GM04504 (cell line): ENCODE data around the gene PRSS2.

Experiments
- DNase-seq: peaks from one replicate; pipeline ENCODE4 v3.0.0-alpha.2; 2012; ENCODE audit warnings: low read depth

Gene PRSS2

DNA sequence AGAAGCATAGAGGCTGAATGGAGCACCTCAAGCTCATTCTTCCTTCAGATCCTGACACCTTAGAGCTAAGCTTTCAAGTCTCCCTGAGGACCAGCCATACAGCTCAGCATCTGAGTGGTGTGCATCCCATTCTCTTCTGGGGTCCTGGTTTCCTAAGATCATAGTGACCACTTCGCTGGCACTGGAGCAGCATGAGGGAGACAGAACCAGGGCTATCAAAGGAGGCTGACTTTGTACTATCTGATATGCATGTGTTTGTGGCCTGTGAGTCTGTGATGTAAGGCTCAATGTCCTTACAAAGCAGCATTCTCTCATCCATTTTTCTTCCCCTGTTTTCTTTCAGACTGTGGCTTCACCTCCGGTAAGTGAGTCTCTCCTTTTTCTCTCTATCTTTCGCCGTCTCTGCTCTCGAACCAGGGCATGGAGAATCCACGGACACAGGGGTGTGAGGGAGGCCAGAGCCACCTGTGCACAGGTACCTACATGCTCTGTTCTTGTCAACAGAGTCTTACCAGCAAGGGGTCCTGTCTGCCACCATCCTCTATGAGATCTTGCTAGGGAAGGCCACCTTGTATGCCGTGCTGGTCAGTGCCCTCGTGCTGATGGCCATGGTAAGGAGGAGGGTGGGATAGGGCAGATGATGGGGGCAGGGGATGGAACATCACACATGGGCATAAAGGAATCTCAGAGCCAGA, 31.0 kb downstream of the PRSS2 start:
- no peak for DNase-seq

DNA sequence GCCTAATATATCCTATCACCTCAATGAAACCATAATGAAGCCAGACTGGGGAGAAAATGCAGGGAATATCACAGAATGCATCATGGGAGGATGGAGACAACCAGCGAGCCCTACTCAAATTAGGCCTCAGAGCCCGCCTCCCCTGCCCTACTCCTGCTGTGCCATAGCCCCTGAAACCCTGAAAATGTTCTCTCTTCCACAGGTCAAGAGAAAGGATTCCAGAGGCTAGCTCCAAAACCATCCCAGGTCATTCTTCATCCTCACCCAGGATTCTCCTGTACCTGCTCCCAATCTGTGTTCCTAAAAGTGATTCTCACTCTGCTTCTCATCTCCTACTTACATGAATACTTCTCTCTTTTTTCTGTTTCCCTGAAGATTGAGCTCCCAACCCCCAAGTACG, 31.5 kb downstream of the PRSS2 start:
- no peak for DNase-seq

DNA sequence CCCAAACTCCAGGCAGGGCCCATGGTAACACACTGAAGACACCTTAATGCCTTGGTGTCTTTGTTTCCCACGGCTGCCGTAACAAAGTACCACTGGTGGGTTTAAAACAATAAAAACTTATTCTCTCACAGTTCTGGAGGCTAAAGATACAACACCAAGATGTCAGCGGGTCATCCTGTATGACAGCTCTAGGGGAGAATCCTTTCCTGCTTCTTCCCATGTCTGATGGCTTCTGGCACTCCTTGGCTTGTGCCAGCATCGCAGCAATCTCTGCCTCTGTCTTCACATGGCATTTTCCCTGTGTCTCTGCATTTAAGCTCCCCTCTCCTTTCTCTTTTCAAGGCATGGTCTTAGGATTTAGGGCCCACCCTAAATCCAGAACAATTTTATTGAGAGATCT, 33.1 kb downstream of the PRSS2 start:
- no peak for DNase-seq

DNA sequence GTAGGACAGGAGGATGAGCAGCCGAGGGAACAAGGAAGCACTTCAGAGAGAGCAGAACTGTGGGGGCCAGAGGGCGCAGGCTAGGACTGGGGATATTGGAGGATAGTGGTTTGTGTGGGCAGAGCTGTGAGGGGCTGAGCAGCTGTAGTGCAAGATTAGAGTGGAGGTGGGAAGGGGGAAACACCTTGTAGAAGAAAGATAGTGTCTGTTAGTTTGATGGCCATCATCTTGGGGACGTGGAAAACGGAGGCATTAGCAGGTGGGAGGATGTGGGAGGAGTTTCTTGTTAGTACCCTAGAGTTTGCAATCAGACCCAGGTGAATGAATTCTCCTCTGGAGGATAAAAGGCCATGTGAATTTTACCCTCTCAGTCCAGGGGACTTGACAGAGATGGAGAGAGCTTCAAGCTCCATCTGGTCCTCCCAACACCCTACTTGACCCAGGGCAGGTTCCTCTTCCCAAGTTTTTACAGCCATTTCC, 34.0 kb downstream of the PRSS2 start:
- DNase-seq: no peak

DNA sequence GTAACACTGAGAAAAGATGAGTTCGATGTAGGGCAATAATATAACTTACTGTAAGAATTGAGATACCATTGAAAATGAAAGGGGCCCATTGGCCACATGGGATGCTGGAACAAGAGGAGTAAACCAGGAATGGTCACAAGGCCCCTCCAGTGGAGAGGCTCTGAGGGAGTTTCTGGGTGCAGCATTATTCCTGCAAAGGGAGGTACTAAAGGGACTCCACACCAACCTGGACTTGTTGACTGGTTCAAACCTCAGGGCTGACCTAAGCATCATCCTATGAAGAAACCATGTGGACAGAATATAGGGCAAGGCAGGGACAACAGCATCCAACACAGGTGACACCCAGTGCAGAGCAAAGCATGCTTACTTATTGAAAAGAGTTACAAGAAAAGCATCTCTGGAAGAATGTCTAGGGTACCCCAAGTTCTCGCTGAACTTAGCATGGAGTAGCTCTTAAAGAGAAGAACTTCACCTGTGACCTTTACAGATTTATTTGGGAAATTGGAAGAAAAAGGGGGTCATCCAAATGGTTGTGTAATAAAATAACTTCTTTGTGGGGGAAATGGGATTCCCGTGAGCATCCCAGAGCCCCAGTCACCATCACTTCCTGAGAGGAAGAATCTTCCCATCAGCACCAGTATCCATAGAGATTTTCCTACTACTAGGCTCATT, 34.7 kb downstream of the PRSS2 start:
- DNase-seq: no peak

DNA sequence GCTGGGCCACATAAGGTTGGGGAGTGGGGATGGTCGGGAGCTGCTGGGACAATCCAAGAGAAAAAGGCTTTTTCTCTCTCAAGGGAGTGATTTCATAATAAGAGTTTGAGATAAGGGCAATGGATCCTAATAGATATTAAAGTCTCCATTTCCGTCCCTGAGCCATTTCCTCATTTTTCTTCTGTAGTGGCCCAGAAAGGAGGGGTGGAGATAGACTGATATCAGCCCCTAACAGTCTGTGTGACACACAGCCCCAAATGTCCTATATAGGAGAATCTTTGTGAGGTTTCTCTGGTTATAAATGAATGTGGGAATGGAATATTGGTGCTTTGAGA, 35.2 kb downstream of the PRSS2 start:
- DNase-seq: no peak

DNA sequence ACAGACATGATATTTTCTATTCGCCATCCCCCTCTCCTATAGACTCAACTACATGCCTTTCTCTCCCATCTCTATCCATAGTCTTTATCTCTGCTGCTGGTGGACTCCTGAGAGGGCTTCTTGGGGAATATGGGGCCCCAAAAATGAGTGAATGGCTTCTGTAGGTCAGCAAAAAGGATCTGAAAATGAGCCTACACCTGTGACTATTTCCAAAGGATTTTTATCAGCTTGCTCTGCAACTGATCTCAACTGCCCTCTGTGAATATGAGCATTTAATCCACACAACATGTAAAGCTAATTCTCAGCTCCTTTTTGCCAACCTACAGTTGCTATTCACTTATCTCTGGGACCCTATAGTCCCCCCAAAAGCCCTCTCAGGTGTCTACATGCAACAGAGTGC, 36.2 kb downstream of the PRSS2 start:
- no peak for DNase-seq

DNA sequence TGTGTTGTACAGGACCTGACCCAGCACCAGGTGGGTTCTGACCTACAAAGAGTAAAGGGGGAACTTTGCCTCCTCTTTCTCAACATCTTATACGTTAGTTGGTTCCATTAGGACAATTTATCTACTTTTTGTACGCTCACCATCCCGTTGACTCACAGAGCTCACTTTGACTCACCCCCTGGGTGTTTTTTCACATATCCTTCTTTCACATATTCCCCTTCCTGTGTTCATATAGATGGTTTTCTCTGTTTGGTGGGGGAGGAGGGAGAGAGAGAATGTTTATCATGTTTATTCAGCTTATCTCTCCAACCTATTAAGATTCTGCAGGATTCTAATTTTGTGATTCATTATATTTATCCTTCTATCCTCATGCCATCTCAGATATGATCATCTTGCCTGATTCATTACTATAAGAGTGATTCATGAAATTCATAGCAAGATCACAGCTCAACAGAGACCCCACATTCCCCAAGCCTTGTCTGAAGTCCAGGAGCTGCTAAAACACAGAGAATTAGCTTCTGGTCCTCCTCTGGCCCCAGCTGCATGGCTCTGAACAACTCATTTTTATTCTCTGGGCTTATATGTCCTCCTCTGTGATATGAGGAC, 37.2 kb downstream of the PRSS2 start:
- DNase-seq: no peak

DNA sequence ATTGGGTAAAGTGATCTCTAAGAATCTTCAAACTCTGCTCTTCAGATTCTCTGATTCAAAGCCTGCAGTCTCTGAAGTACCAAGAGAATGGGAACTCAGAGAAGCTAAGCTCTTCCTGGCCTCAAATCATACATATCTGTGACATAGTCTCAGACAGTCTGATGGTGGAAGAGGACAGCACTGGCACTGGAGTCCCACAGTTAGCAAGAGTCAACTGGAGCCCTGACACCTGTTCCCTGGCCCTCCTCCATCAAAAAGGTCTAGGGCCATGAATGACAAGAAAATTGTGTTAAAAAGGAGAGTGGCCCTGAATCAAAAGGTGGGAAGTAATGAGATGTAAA, 37.7 kb downstream of the PRSS2 start:
- DNase-seq: no peak

DNA sequence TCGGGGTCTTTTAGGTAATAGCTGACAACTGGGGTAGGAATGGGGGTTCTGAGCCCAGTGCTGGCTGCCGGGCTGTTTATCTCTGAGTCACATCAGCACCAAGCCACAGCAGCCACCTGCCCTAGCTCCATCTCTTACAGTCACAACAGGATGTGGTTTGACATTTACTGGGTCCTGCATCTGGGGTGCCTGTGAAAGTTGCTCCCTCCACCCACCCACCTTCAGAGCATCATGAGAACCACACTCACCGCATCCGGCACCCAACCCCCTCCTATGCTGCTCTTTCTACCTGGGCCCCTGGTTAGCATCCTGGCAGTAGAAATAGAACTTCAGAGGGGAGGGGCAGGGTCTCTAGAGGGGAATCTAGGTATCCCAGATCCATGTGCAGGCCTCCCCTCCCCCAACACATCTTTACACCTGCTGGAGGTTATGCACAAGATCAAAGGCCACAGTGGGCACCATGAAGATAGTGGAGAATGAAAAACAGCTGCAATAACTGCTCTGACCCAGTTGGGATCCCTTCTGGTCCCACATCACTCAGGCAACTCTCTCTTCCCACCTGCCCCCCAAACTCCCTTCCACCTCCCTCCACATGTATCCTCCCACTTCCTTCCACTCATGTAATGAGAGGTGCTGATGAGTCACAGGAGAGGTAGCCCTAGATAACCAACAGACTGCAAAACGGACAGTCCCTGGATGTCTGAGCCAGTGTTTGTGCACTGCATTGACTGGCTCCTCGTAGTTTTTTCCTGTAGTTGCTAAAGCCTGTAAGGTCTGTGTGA, 38.2 kb downstream of the PRSS2 start:
- DNase-seq: no peak

DNA sequence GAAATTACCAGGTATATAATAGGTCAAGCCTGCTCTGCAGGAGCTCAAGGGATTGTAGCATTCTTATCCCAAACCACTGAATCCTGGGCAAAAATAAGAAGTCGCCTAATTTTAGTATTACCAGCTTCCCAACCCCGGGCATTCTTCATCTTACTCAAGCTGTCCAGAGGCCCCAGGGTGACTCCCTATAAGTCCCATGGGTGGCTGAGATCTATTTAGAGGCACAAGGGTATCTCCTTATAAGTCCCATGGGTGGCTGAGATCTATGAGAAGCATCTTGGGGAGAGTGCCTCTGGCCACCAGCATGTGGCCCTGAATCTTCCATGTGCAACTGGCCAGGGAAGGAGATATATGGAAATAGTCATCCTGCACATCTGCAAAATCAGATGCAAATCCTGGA, 38.9 kb downstream of the PRSS2 start:
- no peak for DNase-seq

DNA sequence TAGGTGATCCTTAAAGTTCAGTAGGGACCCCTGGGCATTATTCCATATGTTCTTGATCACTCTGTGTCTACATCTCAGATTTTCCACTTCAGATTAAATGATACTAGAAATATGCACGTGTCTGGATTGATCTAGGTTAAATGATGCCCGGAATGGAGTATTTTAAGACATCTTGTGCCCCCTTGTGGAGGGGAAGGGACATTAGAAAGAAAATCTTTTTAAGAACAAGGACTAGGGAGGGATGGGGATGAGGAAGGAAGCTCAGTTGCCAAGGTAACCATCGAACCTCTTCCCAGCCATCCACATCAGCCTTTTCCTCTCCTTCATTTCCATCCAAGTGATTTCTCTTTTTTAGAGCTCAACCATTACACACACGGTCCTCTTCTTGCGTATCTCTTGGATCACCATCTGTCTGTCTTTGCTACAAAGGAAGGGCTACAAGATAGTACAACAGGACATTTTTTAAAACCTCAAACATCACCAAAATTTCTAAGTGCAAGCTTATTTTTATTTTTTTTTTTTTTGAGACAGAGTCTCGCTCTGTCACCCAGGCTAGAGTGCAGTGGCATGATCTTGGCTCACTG, 40.5 kb downstream of the PRSS2 start:
- peak; percentile 8 for DNase-seq

DNA sequence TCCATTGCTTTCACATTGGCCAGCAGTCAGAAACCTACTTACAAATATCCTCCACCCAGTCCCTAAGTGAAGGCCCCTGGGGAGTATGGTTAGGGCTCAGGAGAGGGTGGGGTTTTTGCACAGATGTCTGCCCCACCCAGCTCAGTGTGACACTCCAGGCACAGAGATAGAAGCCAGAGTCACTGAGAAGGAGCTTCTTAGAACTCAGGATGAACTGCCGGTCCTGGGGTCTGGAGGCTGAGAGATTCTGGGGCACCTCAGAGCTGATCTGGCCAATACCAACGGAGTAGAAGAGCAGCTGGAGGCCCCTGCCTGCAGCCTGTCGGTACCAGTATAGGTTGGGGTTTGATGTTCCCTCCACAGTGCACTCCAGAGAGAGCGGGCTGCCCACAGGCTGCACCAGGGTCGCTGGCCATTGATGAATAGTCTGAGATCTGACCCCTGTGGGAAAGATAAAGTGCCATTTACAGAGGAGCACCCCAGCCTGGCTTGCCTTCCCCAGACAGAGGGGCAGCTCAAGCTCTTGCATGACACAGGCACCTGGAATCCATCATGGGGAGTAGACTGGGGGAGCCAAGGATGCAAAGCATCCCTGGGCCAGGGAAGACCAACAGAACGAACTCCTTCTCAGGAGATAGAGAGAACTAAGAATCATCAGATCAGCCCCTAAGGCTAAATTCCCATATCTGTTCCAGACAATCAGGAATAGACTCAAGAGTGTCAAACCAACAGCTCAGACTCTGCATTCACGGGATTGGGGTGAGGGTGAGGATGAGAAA, 41.9 kb downstream of the PRSS2 start:
- DNase-seq: no peak

DNA sequence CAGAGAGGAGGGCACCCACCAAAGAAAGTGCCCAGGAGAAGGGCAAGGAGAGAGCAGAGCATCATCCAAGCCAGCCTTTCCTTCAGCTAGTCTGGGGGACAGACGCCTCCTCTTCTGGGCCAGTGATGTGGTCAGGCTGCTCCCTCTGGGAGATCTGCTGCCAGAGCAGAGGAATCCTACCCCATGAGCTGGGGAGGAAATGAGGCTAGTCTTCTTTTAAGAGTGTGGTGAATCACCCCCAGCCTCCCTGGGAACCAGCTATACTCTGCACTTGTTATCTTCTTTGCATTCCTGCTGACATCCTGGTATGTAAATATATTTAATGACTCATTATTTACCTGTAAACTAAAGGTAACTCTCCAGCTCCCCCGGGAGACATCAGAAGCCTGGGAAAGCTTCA, 42.5 kb downstream of the PRSS2 start:
- peak; percentile 24 for DNase-seq

DNA sequence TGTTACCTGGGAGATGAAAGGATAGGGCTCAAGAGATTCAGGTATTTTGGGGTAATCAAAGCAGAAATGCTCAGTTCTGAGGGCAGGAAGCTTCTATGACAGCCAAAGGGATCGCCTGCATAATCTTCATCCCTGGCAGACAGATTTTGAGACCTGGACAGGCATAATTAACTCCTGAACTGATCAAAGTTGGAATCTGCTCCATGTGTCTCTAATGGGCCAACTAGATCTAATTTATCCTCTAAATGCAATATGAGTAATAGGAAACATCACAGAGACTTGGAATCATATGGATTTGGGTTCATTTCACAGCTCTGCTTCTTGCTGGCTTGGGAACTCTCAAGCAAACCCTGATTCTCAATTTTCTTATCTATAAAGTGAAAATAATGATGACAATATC, 42.9 kb downstream of the PRSS2 start:
- DNase-seq: no peak

DNA sequence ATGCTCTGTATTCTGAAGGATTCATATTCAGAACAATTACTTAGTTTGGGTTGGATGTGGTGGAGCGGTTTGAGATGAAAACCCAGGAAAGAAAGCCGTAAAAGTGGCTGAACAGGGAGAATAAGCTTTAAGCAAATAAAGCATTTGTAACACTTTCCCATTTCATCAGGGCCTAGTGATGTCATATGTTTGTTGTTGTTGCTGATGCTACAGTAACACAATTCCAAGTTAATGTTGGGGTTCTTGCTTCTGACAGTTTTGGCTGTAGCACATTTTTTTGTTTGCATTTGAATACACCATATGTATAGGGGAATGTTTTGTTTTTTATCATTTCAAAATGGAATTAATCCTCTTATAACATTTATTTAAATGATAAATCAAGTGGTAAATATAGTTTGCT, 43.7 kb downstream of the PRSS2 start:
- DNase-seq: no peak

DNA sequence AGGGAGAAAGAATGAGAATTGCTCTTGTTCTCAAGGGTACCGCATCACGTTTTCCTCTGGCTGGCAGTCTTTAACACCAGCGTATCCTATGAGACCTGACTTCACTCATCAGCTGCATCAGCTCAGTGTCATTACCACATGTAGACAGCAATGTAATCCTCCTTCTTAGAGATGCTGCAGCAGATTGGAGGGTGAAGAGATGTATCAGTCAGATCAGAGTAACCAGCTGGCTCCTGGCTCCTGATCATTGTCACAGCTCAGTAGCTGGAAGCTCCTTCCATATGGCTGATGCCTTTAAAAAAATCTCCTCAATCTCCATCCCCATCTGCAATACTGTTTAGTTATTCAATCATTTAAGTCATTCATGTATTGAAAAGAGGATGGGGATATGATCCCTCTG, 44.4 kb downstream of the PRSS2 start:
- DNase-seq: no peak

DNA sequence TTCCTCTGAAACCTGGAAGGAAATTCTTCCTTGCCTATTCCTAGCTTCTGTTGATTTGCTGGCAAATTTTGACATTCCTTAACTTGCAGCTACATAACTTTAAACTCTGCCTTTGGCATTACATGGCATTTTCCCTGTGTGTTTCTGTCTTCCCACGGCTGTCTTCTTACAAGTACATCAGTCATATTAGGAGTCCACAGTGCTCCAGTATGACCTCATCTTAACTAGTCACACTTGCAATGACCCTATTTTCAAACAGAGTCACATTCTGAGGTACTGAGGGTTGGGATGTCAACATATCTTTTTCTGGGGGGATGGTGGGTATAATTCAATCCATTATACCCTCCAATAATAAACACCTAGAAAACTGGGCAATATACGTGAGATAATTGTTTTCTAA, 46.7 kb downstream of the PRSS2 start:
- DNase-seq: no peak

DNA sequence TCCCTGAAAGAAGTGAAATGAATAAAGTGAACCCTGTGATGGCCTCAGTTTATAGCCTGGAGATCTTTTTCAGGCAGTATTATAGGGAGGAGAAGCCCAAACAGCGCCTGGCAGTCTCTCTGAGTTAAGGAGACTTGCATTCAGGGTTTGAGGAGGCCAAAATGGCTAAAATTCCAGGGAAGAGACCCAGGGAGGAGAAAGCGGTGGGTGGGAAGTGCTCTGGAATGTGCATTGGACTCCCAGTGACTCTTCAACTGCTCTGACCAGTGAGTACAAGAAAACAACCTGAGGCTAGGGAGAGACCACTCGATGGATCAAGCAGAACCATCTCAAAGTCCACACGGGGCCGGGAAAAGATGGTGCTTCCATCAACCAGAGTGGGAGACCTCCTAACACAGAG, 48.8 kb downstream of the PRSS2 start:
- DNase-seq: no peak

DNA sequence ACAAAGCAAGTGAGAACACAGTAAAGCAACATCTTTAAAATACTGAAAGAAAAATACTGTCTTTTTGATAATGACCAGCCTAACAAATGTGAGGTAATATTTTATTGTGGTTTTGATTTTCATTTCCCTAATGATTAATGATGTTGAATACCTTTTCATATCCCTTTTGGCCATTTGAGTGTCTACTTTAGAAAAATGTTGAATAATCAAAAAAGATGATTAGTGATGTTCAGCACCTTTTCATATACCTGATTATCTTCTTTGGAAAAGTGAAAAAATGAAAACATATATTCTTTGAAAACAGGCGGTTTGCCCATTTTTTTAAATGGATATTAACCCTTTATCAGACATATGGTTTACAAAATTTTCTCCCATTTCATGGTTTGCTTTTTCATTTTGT, 51.9 kb downstream of the PRSS2 start:
- DNase-seq: no peak
